ENCODE data around the gene ZNF208.
"Not testable (repeated sequence)": the region's sequence is repeated elsewhere in the genome, so short reads cannot be mapped to it uniquely, and the experiment has no call there.

Gene ZNF208

GRCh38 chr19:22010437-22011143 lies at the start of gene ZNF208:
Gene ZNF208 (minus strand): TSS chr19:22010943. CDS start chr19:22010794, 149 bp downstream.
- DNase-seq, result peak in 38 of 56 donors; percentile 0 to 56 (median 9)

GRCh38 chr19:22052644-22053013 lies 41.9 kb upstream of the ZNF208 start:
- DNase-seq, result peak in 3 of 56 donors; percentile 0 to 22 (median 10)

- DNase-seq, result not testable (repeated sequence)
Observed at GRCh38 chr19:22041151-22041550, 30.4 kb upstream of the ZNF208 start.

- DNase-seq, result no peak
Observed at GRCh38 chr19:22030680-22031079, 19.9 kb upstream of the ZNF208 start.

- DNase-seq, result no peak
Observed at GRCh38 chr19:22026687-22027086, 15.9 kb upstream of the ZNF208 start.

- not testable (repeated sequence) for DNase-seq
Observed at GRCh38 chr19:22025539-22025938, 14.8 kb upstream of the ZNF208 start.

- DNase-seq, result no peak
Observed at GRCh38 chr19:21970466-21970865, 40.3 kb downstream of the ZNF208 start.

- DNase-seq, result no peak
Observed at GRCh38 chr19:21947775-21948174, 63.0 kb downstream of the ZNF208 start.

- no peak for DNase-seq
Observed at GRCh38 chr19:21940684-21941083, 70.1 kb downstream of the ZNF208 start.

- no peak for DNase-seq
Observed at GRCh38 chr19:21934593-21934992, 76.2 kb downstream of the ZNF208 start.

GRCh38 chr19:21934131-21934530 lies 76.6 kb downstream of the ZNF208 start:
- DNase-seq, result no peak

GRCh38 chr19:21922276-21922675 lies 88.5 kb downstream of the ZNF208 start:
- no peak for DNase-seq

- DNase-seq, result no peak
Observed at GRCh38 chr19:21921691-21922180, 89.0 kb downstream of the ZNF208 start.

- DNase-seq, result no peak
Observed at GRCh38 chr19:21915411-21915810, 95.3 kb downstream of the ZNF208 start.

- DNase-seq, result no peak
Observed at GRCh38 chr19:21912654-21913053, 98.1 kb downstream of the ZNF208 start.

- no peak for DNase-seq
Observed at GRCh38 chr19:21910318-21910717, 100.4 kb downstream of the ZNF208 start.

GRCh38 chr19:21908066-21908465 lies 102.7 kb downstream of the ZNF208 start:
- DNase-seq, result no peak

GRCh38 chr19:21907516-21907915 lies 103.2 kb downstream of the ZNF208 start:
- no peak for DNase-seq

- no peak for DNase-seq
Observed at GRCh38 chr19:21902571-21902970, 108.2 kb downstream of the ZNF208 start.

GRCh38 chr19:21901861-21902260 lies 108.9 kb downstream of the ZNF208 start:
- no peak for DNase-seq

- DNase-seq, result no peak
Observed at GRCh38 chr19:21900401-21900800, 110.3 kb downstream of the ZNF208 start.

GRCh38 chr19:21891086-21891485 lies 119.7 kb downstream of the ZNF208 start:
- DNase-seq, result no peak

GRCh38 chr19:21890017-21890416 lies 120.7 kb downstream of the ZNF208 start:
- DNase-seq, result peak in 19 of 56 donors; percentile 0 to 48 (median 2)
